GM12878 (cell line): ENCODE measurements around the gene PGM5. TPM values are rescaled to one million over a fixed set of nuclear protein-coding genes. Genes with fewer than 3 reads are reported as not detected.
"Not testable (repeated sequence)": the region's sequence is repeated elsewhere in the genome, so short reads cannot be mapped to it uniquely, and the experiment has no call there.

Experiments
- ATAC-seq: fragments of 200-7000 bp; cut with Tn5 transposase; 3 replicates; pipeline ENCODE4 v1.9.1; 2020; ENCODE audit warnings: mild to moderate bottlenecking, moderate library complexity
- BruUV-seq: library from RNA; stranded (reverse); fragments of 400-500 nt; replicated peaks from 2 replicates; lab custom pipeline; 2021; lab: Mats Ljungman, UMichigan
- CTCF ChIA-PET: fragments of 300-600 bp; sonication (Branson Sonifier 250); formaldehyde crosslinking; extraction: SDS; loops from one replicate; lab custom pipeline; 2021; ENCODE audit warnings: inconsistent platforms; lab: Yijun Ruan, JAX
- POLR2A ChIA-PET: fragments of 350-600 bp; formaldehyde crosslinking; extraction: SDS; loops from one replicate; lab custom pipeline; 2021; ENCODE audit warnings: inconsistent platforms; lab: Charles Lee
- RAD21 ChIA-PET: fragments of 300-600 bp; sonication (Branson Sonifier 250); formaldehyde crosslinking; loops from one replicate; lab custom pipeline; 2023; ENCODE audit warnings: antibody characterized with exemption; ENCODE audit not compliant: unreplicated experiment; lab: Charles Lee
- SMC1A ChIA-PET: fragments of 300-600 bp; sonication (Branson Sonifier 250); formaldehyde crosslinking; loops from one replicate; lab custom pipeline; 2023; ENCODE audit not compliant: unreplicated experiment, uncharacterized antibody; lab: Charles Lee
- DNase-seq: peaks from one replicate; pipeline ENCODE4 v3.0.0-alpha.2; 2011; ENCODE audit warnings: low read depth, low spot score
- FAIRE-seq: peaks from 3 replicates; lab custom pipeline; 2011; peaks lifted over from hg19 to GRCh38; lab: Jason Lieb, UNC
- H2AFZ ChIP-seq: 2 replicates; pipeline ENCODE4 v1.6.0; 2011; ENCODE audit warnings: low read depth, low read length, control low read depth; ENCODE audit not compliant: control insufficient read depth
- H3K27ac ChIP-seq: 2 replicates; pipeline ENCODE4 v1.5.1; 2011; ENCODE audit warnings: control low read depth; ENCODE audit not compliant: control insufficient read depth, insufficient read depth
- H3K27me3 ChIP-seq, 2 experiments: replicated peaks in 1 of 2; 2 replicates each; pipeline versions ENCODE4 v1.6.0 to v1.6.1; 2011; ENCODE audit warnings: low read length in 1 of 2; ENCODE audit not compliant: control insufficient read depth in 2 of 2, insufficient read depth in 2 of 2
- H3K36me3 ChIP-seq, 2 experiments: 2 replicates each; pipeline ENCODE4 v1.5.1; 2011; ENCODE audit warnings: low read length in 1 of 2; ENCODE audit not compliant: control insufficient read depth in 2 of 2, insufficient read depth in 2 of 2
- H3K4me1 ChIP-seq: 2 replicates; pipeline ENCODE4 v1.6.1; 2011; ENCODE audit warnings: mild to moderate bottlenecking, low read length, moderate library complexity, mixed read lengths; ENCODE audit not compliant: control insufficient read depth, insufficient read depth
- H3K4me2 ChIP-seq: 2 replicates; pipeline ENCODE4 v1.6.0; 2011; ENCODE audit warnings: control low read depth; ENCODE audit not compliant: control insufficient read depth, insufficient read depth
- H3K4me3 ChIP-seq: fragments of 200-600 bp; sonication (generic); 2 replicates; pipeline ENCODE4 v1.5.1; 2016
- H3K79me2 ChIP-seq: 2 replicates; pipeline ENCODE4 v1.6.0; 2011; ENCODE audit warnings: low read length; ENCODE audit not compliant: control insufficient read depth, insufficient read depth
- H3K9ac ChIP-seq: 2 replicates; pipeline ENCODE4 v1.8.0; 2011; ENCODE audit warnings: low read length, control low read depth, mixed read lengths; ENCODE audit not compliant: control insufficient read depth, insufficient read depth
- H3K9me3 ChIP-seq: replicated peaks from 3 replicates; pipeline ENCODE4 v1.5.1; 2011; ENCODE audit warnings: mild to moderate bottlenecking, low read length; ENCODE audit not compliant: control insufficient read depth, insufficient read depth
- H4K20me1 ChIP-seq: 2 replicates; pipeline ENCODE4 v1.6.0; 2011; ENCODE audit not compliant: control insufficient read depth, insufficient read depth
- WGBS: methylation state at CpG from one replicate; pipeline ENCODE4 v1.1.6; 2016; ENCODE audit warnings: low lambda C conversion rate; ENCODE audit not compliant: insufficient replicate concordance, insufficient coverage; ENCODE audit errors: missing lambda C conversion rate; 5-methylcytosine and 5-hydroxymethylcytosine counted together
- in situ Hi-C: fragments of 300-500 bp; cut with MboI; formaldehyde crosslinking; loops from 9 replicates; pipeline ENCODE4 v1.14.3; 2018; ENCODE audit warnings: mixed read lengths
- intact Hi-C: fragments of 100-400 bp; cut with micrococcal nuclease; formaldehyde crosslinking; loops from one replicate; pipeline ENCODE4 v1.14.2; 2022; ENCODE audit not compliant: unreplicated experiment
- polyA plus RNA-seq, 11 experiments: library from polyadenylated mRNA; depleted of rRNA in 4 of 11; unstranded in 6 of 11; stranded (reverse) in 5 of 11; fragments of >200 nt; fragmentation: Nextera tagmentation in 4 of 11; fragmentation: Illumina TruSeq in 1 of 11; extraction: Ambion mirVana in 4 of 11; extraction: Trizol in 1 of 11; gene quantifications; 1 replicate in 1 of 11; 2 replicates in 10 of 11; pipeline versions ENCODE4 v1.2.1 to v1.2.3, GENCODE V29; 2011 to 2016; ENCODE audit warnings: inconsistent platforms in 2 of 11, missing spikeins in 2 of 11, low read depth in 1 of 11
- total RNA-seq, 4 experiments: library from RNA; depleted of rRNA in 3 of 4; stranded (reverse); fragments of >200 nt in 3 of 4; fragmentation: Illumina TruSeq in 1 of 4; extraction: Trizol in 1 of 4; gene quantifications; 2 replicates each; pipeline versions ENCODE4 v1.2.1 to v1.2.3, GENCODE V29; 2013 to 2021

PGM5 gene
- total and polyA plus RNA-seq, 10 of the 15 experiments (the other 5 are each of a cell fraction or from before 2014, with no cell fraction given) = 0.28 to 0.73 TPM; not detected in 8

DNA sequence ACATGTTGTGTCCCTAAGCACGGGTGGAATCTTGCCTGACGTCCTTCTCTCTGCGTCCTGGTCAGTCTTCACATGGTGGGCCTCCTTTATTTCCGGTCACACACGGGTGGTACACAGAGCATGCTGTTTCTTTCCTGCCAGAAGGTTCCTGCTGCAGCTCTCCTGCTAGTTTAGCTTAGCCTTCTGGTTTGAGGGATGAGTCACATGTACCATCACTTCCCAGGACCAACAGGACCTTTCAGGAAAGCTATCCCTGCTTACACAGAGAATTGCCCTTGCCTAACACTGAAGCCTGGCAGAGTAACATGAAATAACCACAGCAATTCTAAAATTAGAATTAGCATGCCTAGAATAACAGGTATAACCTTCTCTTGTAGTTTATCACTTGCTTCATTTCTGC, 45.2 kb upstream of the PGM5 start:
- H3K4me2 ChIP-seq, H3K36me3 ChIP-seq, ATAC-seq, intact Hi-C loops, H4K20me1 ChIP-seq, H3K79me2 ChIP-seq, BruUV-seq, DNase-seq, H2AFZ ChIP-seq, in situ Hi-C loops, H3K4me3 ChIP-seq, RAD21 ChIA-PET, H3K27me3 ChIP-seq, H3K27ac ChIP-seq, H3K9ac ChIP-seq, CTCF ChIA-PET, H3K4me1 ChIP-seq, POLR2A ChIA-PET, FAIRE-seq, H3K9me3 ChIP-seq, SMC1A ChIA-PET: not testable (repeated sequence)
- no CpG with 5 or more reads among the region's 5 CpGs for WGBS

DNA sequence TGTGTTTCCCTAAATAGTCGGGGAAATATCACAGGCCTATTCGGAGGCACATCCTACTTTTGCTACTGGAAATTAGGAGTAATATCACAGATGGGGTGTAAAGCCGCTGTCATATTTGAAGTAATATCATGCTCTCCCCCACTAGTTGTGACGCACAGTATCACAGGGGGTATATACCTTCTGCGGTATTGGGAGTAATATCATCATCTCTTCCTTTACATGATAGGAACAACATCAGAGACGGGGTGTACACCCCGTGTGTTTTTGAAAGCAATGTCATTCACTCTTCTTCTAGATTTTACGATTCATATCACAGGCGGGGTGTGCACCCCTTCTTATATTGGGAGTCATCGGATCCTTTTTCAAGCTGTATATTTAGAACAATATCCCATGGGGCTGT, 38.2 kb upstream of the PGM5 start:
- H3K9ac ChIP-seq, BruUV-seq, H3K79me2 ChIP-seq, FAIRE-seq, DNase-seq, POLR2A ChIA-PET, H3K4me1 ChIP-seq, H4K20me1 ChIP-seq, H3K4me3 ChIP-seq, H3K4me2 ChIP-seq, H3K27ac ChIP-seq, CTCF ChIA-PET, RAD21 ChIA-PET, in situ Hi-C loops, SMC1A ChIA-PET, ATAC-seq, H2AFZ ChIP-seq, intact Hi-C loops, H3K27me3 ChIP-seq, H3K9me3 ChIP-seq, H3K36me3 ChIP-seq: not testable (repeated sequence)
- 63% methylated on average over 9 of the region's 10 CpGs for whole genome bisulfite sequencing

DNA sequence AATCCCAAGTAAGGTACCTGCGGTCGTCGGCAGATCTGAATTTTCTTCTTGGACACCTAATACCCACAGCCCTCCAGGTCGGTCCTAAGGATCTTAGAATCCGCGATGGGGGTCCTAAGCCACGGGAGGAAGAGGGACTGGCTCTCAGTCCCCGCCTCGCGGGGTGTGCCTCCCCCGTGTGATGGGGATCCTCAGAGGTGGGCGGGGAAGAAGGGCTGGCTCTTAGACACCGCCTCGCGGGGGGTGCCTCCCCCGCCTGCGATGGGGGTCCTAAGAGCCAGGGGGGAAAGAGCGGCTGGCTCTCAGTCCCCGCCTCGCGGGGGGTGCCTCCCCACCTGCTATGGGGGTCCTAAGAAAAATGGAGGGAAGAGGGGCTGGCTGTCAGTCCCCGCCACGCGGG, 32.7 kb upstream of the PGM5 start:
- H3K27ac ChIP-seq, intact Hi-C loops, SMC1A ChIA-PET, H2AFZ ChIP-seq, H3K4me1 ChIP-seq, CTCF ChIA-PET, H3K27me3 ChIP-seq, H4K20me1 ChIP-seq, FAIRE-seq, H3K36me3 ChIP-seq, BruUV-seq, H3K79me2 ChIP-seq, in situ Hi-C loops, H3K4me3 ChIP-seq, ATAC-seq, H3K4me2 ChIP-seq, RAD21 ChIA-PET, H3K9ac ChIP-seq, POLR2A ChIA-PET, H3K9me3 ChIP-seq, DNase-seq: not testable (repeated sequence)
- 33% methylated on average over 3 of the region's 24 CpGs for WGBS

DNA sequence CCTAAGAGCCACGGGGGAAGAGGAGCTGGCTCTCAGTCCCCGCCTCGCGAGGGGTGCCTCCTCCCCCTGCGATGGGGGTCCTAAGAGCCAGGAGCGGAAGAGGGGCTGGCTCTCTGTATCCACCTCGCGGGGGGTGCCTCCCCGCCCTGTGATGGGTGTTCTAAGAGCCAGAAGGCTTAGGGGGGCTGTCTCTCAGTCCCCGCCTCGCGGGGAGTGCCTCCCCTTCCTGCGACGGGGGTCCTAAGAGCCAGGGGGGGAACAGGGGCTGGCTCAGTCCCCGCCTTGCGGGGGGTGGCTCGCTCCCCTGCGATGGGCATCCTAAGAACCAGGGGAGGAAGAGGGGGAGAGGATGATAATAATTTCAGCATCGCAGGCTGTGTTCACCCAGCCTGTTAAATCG, 31.9 kb upstream of the PGM5 start:
- in situ Hi-C loops, H3K4me3 ChIP-seq, CTCF ChIA-PET, H3K27me3 ChIP-seq, POLR2A ChIA-PET, RAD21 ChIA-PET, ATAC-seq, H3K36me3 ChIP-seq, H3K79me2 ChIP-seq, BruUV-seq, SMC1A ChIA-PET, H4K20me1 ChIP-seq, H3K27ac ChIP-seq, H3K9me3 ChIP-seq, H3K4me2 ChIP-seq, FAIRE-seq, H3K4me1 ChIP-seq, H3K9ac ChIP-seq, intact Hi-C loops, DNase-seq, H2AFZ ChIP-seq: not testable (repeated sequence)
- WGBS = 24% methylated on average over 3 of the region's 20 CpGs
